Prostate gland (tissue), 2 donors: ENCODE measurements around the gene CCDC91. TPM values are rescaled to one million over a fixed set of nuclear protein-coding genes. Genes with fewer than 3 reads are reported as not detected.

Experiments used
- DNase-seq: peaks from one replicate; pipeline ENCODE4 v3.0.0-alpha.2; 2019; ENCODE audit warnings: low spot score
- H3K27ac ChIP-seq, 2 donors: fragments of 200-600 bp; sonication (generic); 2 replicates each; pipeline ENCODE4 v1.5.1; 2017 to 2019
- H3K27me3 ChIP-seq: fragments of 200-600 bp; sonication (generic); replicated peaks from 2 replicates; pipeline ENCODE4 v1.5.1; 2019; ENCODE audit not compliant: insufficient read depth
- H3K36me3 ChIP-seq, 2 donors: fragments of 200-600 bp; sonication (generic); 1 replicate in 1 of 2; 2 replicates in 1 of 2; pipeline versions ENCODE4 v1.5.1 to v1.8.1; 2017 to 2019
- H3K4me1 ChIP-seq: fragments of 200-600 bp; sonication (generic); replicated peaks from 2 replicates; pipeline ENCODE4 v1.5.1; 2019
- H3K4me3 ChIP-seq, 2 donors: fragments of 200-600 bp; sonication (generic); 2 replicates each; pipeline ENCODE4 v1.5.1; 2017 to 2019
- H3K9me3 ChIP-seq: fragments of 200-600 bp; sonication (generic); 2 replicates; pipeline ENCODE4 v1.5.1; 2017
- CTCF ChIP-seq, 4 experiments: fragments of 200-600 bp in 2 of 4; fragments of 450-650 bp in 2 of 4; sonication (generic) in 2 of 4; IDR thresholded peaks; 1 replicate in 3 of 4; 2 replicates in 1 of 4; pipeline ENCODE4 v1.5.1; 2016 to 2019; ENCODE audit warnings: antibody characterized with exemption in 4 of 4, mild to moderate bottlenecking in 2 of 4, moderate library complexity in 2 of 4
- POLR2A ChIP-seq: fragments of 450-650 bp; IDR thresholded peaks from one replicate; pipeline ENCODE4 v1.6.1; 2016; ENCODE audit warnings: antibody characterized with exemption, mild to moderate bottlenecking
- POLR2AphosphoS5 ChIP-seq: sonication (generic); formaldehyde crosslinking; IDR thresholded peaks from one replicate; pipeline ENCODE4 v1.6.1; 2017; ENCODE audit warnings: antibody characterized with exemption
- WGBS: methylation state at CpG from one replicate; pipeline ENCODE4 v1.1.5; 2018; 5-methylcytosine and 5-hydroxymethylcytosine counted together
- intact Hi-C: fragments of 100-400 bp; cut with DNase I; formaldehyde crosslinking; loops from one replicate; pipeline ENCODE4 v1.14.2; 2022
- total RNA-seq, 2 donors: library from RNA; depleted of rRNA; stranded (reverse); fragments of >200 nt; gene quantifications; one replicate each; pipeline ENCODE4 v1.1.0, GENCODE V29; 2016

The CCDC91 gene
- total RNA-seq, 2 donors from 2014 or later, result 25.3 to 42.4 TPM

DNA sequence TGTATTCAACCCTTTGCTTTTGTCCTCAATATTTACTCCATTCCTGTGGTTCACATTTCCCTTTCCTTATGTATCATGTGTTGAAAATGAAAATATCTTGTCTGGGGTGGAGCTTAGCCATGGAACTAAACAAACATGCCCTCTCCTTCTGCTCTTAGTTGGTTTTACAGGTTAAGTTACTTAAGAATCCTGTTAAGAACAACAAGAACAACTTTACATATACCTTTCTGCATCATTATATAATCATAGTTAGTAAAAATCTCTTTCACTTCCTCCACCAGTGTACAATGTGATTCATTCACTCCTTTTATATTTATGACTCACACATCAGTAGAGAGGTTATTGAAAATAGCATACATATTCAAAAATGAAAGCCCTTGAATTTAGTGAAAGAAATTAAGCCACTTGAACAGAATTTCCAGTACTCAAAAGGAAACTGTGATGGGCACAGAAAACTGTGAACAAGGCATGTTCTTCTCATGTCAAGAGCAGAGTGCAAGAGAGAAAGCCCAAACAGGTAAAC, 307.7 kb downstream of the CCDC91 start:
- no peaks in the 10 kb centered on the region for H3K27me3 ChIP-seq
- no peak overlapping the region for H3K4me3 ChIP-seq
- H3K4me1 ChIP-seq, result no peaks in the 10 kb centered on the region
- no peaks in the 10 kb centered on the region for H3K36me3 ChIP-seq
- H3K27ac ChIP-seq, result no peak overlapping the region
- no peak for DNase-seq
- intact Hi-C loops, result no loop called here
- H3K9me3 ChIP-seq, result no peaks in the 10 kb centered on the region
- TF ChIP-seq POLR2A (no peak), POLR2AphosphoS5 (no peak), CTCF (IDR thresholded peaks at IDR 0.05) (no peak)

- Histone ChIP-seq H3K27me3 (no peaks in the 10 kb centered on the region), H3K36me3 (no peaks in the 10 kb centered on the region), H3K4me1 (no peaks in the 10 kb centered on the region), H3K4me3 (no peak overlapping the region), H3K27ac (no peak overlapping the region), H3K9me3 (no peaks in the 10 kb centered on the region)
- DNase-seq, result no peak
- intact Hi-C loops, result no loop called here
- 33% methylated on average over 1 of the region's 1 CpG for WGBS
- TF ChIP-seq POLR2A, result no peak
- TF ChIP-seq CTCF (IDR thresholded peaks at IDR 0.05), result no peak
- TF ChIP-seq POLR2AphosphoS5, result no peak
Measured at GRCh38 chr12:28498850-28499249, 308.6 kb downstream of the CCDC91 start.

- Histone ChIP-seq H3K4me1 (no peaks in the 10 kb centered on the region), H3K9me3 (no peaks in the 10 kb centered on the region), H3K36me3 (no peaks in the 10 kb centered on the region), H3K27me3 (no peaks in the 10 kb centered on the region), H3K27ac (no peak overlapping the region), H3K4me3 (no peak overlapping the region)
- WGBS, result 90% methylated on average over 1 of the region's 1 CpG
- no peak for DNase-seq
- TF ChIP-seq POLR2AphosphoS5 (no peak), POLR2A (no peak), CTCF (IDR thresholded peaks at IDR 0.05) (no peak)
- intact Hi-C loops, result no loop called here
Measured at GRCh38 chr12:28500373-28501024, 310.2 kb downstream of the CCDC91 start.

DNA sequence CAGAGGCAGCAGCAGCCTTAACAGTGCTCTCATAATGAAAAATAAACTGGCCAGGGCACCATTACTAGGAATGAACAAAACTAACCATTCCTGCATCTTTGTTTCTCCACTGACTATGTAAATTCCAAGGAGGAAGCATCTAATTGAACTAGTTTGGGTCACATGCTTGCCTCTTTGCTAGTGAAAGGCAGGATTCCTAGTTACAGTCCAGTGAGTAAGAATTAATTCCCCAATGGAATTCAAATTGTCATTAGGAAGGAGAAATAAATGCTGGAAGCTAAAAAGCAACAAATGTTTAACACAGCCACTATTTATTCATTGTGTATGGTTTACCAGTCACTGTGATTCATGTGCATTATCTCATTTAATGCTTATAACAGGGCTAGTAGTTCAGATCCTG, 316.0 kb downstream of the CCDC91 start:
- Histone ChIP-seq H3K4me3 (no peak overlapping the region), H3K9me3 (no peaks in the 10 kb centered on the region), H3K27me3 (no peaks in the 10 kb centered on the region), H3K4me1 (no peaks in the 10 kb centered on the region), H3K27ac (no peak overlapping the region), H3K36me3 (no peaks in the 10 kb centered on the region)
- intact Hi-C loops, result no loop called here
- no peak for DNase-seq
- no peak for TF ChIP-seq POLR2AphosphoS5
- TF ChIP-seq CTCF (IDR thresholded peaks at IDR 0.05), result no peak
- no peak for TF ChIP-seq POLR2A

DNA sequence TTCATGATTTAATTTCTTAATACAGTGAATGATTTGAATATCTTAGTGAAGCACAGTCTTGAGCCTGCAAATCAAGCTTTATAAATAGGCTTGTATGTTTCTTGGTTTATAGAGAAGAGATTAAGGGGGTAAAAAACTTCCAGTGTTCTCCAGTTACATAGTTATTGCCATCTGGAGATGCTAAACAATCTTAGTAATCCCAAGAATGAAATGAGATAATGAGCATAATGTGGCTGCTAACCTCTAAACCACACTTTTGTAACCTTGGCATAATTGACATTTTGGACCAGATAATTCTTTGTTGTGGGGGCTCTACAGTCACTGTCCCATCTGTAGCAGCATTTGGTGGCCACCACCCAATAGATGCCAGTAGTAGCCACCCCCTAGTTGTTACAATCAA, 316.8 kb downstream of the CCDC91 start:
- H3K4me3 ChIP-seq, result no peak overlapping the region
- H3K9me3 ChIP-seq, result no peaks in the 10 kb centered on the region
- no peak overlapping the region for H3K27ac ChIP-seq
- H3K4me1 ChIP-seq, result no peaks in the 10 kb centered on the region
- no peaks in the 10 kb centered on the region for H3K36me3 ChIP-seq
- TF ChIP-seq POLR2A, result no peak
- TF ChIP-seq POLR2AphosphoS5, result no peak
- no peak for TF ChIP-seq CTCF (IDR thresholded peaks at IDR 0.05)
- no peak for DNase-seq
- H3K27me3 ChIP-seq, result no peaks in the 10 kb centered on the region
- intact Hi-C loops, result no loop called here
